ENCODE measurements around the gene GDF7.

The GDF7 gene

DNA sequence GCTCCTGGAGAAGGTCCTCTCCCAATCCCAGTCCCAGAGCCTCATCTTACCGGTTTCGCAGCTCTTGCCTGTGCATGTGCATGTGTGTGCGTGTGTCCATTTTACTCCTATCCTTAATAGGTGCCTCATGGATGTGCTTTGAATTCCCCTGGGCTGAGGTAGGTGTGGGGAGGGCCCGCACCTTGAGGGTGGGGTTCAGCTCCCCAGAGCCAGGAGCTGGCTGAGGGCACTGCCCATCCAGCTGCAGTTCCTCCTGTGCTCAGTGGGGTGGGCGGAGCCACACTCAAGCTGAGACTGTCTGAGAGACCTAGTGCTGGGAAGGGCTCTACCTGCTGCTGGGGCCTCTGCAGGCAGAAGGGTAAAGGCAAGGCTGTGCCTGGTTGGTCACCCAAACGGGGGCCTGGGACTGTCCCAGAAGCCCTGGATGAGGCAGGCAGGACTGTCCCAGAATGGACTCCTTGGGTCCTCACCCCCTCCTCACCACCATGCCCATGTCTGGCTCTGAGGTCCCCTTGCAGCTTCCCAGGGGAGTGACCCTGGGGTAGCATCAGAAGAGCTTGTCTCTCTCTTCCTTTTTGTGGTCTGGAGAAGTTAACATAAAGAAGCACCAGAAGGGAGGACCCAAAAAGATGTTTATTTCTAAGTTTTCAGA is 8.9 kb downstream of the GDF7 start:
- no peak for DNase-seq

DNA sequence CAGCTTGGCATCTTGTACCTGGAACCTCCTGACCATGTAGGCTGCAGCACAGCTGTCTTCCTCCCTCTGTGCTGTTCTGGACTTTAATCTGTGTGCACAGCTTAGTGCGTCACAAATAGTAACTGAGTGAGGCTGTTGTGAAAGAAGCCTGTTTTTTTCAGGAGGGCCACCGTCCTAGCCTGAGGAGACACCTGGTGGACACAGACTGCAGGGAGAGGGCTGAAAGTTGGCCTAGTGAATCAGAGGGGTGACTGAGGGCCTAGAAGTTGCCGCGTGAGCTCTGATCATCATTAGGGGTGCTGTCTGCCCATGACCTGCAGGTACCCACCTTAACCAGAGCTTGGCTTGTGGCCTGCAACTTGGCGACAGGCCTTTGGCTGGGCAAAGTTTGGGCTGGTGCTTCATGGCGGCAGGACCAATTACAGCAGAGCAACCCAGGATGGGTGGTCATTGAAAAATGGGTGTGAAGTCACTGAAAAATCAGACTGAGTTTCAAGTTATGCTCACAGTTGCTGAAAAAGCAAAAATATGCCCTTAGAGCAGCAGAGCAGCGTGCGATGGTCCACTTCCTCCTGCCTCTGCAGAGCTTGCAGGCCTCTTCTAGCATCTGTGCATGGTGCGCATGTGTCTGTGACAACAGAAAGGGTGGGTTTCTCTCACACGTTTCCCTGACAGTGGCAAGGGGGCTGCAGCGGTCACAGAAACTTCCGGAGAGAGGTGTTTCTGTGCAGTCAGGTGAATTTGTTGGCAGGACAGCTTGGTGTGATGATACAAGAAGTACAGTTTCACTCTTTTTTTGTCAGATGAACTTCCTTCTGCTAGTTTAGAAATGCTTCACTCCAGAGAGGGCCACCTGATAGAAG is 9.6 kb downstream of the GDF7 start:
- DNase-seq, result no peak

DNA sequence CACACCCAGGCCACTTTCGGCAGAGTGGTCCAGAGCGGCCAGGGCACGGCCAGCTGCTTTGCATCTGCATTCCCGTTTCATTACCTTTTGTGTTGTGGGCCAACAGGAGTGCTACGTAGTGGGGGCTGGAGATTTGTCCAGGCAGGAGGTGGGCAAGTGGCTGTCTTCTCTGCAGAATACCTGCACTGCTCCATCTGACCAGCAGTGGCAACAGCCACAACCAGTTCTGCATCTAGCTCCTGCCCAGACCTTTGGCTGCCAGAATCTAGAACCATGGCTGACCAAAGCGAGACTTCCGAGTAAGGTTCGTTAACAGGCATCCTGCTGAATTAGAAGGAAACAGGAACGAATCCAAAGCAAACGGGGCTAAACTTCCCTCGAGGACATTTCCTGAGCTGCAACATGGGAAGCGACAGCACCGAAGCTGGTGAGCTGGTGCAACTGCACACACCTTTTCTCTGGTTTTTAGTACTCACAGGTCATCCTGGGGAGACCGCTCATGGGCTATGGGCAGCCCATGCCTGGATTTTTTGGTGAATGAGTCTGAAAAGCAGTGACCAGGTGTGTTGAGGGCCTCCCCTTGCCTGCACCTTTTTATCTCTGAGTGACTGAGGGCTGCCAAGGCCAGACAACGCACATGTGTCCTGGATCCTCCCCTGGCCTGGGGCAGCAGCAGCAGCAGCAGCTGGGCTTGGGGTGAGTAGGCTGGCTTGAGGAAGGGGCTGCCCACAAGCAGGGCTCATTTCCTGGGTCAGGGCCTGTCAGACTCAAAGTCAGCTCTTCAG is 10.5 kb downstream of the GDF7 start:
- no peak for DNase-seq

DNA sequence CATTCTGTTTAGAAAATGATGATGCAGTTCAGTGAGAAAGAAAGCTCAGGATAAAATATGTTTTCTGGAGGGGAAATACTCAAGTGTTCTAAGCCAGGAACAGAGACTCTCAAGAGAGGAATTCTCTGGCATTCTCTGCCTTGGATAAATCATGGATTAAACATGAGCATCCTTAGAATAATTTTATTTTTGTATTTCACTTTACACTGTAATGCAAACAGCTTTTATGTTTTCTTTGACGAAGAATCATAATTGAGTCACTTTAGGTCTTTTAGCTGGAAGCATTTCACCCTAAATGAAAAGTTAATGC is 11.1 kb downstream of the GDF7 start:
- no peak for DNase-seq

DNA sequence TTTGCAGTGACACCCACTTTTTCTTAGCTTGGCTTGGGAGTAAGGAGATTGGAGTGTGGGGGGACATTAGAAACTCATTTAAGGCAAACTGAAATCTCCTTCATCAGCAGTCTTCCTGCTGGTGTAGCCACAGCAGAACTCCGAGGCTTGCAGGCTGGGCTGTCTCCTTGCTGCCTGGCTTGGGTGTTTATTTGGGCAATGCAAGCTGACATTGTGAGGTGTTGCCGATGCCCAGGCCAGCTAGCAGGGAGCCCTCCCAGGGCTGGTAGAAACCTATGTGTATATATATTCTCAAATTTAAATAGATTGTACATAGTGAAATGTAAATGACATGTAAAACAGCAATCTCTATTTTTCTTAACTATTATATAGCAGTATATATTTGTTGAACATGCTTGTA is 11.8 kb downstream of the GDF7 start:
- DNase-seq, result no peak

DNA sequence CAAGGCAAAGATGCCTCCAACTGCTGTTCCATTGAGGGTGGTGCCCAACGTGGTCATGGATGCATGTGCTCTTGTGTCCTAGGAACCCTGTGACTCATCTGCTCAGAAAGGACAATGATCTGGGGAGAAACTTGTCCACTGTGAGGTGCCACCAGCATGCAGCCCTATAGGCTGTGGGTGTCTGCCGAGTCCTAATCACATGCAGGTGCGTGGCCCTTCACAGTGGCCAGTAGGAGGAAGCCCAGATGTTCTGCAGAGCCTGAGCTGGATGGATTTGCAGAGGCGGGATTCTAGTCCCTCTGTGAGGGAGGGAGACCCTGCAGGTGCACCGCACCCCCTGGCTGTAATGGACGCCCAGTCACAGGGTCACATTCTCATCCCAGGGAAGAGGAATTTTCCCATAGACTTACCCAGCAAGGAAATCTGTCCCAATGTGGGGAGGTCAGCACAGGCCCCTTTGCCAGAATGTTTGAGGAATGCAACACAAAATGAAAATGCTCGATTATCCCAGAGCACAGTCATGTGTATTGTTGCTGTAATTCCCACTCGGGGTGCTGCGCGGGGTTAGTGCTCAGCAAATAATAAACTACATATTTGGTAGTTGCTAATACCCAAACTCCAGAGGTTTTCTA is 13.9 kb downstream of the GDF7 start:
- no peak for DNase-seq

DNA sequence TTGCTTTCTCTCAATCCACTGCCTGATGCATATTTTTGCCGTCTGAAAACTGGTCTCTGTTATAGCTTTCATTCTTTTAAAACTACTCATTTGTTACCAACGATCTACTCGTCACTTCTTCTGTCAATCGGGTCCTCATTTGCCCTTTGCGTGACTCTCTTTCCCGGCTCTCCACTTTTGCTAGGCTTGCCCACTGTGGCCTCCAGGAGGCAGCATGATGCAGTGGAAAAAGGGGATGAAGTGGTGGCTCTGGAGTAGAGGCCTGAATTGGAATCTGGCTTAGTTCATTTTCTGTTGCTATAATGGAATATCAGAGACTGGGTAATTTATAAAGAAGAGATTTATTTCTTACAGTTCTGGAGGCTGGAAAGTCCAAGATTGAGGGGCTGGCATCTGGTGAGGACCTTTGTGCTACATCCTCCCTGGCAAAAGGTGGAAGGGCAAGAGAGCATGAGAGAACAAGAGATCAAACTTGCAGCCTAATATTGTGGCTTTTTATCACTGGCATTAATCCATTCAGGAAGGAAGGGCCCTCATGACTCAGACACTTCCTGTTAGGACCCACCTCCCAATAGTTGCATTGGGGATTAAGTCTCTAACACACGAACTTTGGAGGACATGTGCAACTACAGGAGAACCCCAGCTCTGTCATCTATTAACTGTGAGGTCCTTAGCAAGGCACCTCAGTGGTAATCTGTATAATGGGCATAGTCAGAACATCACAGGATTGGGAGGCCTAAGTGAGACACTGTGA is 15.4 kb downstream of the GDF7 start:
- no peak for DNase-seq

DNA sequence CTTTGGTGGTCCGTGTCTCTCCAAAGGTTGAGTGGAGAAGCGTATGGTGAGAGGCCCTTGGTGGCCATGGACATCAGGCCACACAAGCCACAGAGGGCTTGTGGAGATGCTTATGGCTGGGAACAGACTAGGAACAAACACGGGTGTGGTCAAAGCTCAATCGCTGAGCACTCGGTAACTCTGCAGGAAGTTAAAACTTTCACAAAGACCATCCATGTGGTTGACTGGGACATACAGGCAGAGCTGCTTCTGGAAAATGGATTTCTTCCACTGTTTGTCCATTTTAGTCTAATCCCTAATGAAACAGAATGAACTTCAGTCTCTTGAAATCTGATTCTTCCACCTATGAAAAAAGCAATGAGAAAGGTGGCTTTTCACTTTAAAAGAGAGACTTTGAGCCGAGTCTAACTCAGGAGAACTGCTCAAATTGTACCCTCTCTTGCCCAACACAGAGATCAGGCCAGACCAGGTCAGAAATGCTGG is 17.7 kb downstream of the GDF7 start:
- no peak for DNase-seq

DNA sequence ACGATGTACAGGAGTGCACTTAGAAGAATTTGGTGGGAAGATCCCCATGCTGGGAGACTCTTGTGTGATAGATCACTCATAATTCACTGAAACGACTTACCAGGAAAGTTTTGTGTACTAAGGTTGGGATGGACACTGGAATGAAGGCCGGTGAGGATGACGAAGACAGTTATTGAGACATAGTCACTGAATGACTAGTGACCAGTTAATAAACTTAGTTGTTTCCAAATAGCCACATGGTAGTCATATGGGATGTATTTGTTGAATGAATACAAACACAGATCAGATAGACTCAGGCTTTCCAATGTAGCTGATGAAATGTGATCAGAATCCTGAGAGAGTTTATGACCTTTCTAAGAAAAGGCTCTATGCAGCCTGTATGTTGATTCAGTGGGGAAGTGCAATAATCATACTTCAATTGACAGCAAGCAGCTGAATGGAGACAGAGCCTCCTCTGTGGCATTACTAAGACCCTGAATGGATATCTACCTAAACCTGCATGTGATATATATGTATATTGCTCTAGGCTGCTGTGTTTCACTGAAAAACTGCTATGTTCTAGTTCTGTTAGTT is 20.4 kb downstream of the GDF7 start:
- DNase-seq, result no peak

DNA sequence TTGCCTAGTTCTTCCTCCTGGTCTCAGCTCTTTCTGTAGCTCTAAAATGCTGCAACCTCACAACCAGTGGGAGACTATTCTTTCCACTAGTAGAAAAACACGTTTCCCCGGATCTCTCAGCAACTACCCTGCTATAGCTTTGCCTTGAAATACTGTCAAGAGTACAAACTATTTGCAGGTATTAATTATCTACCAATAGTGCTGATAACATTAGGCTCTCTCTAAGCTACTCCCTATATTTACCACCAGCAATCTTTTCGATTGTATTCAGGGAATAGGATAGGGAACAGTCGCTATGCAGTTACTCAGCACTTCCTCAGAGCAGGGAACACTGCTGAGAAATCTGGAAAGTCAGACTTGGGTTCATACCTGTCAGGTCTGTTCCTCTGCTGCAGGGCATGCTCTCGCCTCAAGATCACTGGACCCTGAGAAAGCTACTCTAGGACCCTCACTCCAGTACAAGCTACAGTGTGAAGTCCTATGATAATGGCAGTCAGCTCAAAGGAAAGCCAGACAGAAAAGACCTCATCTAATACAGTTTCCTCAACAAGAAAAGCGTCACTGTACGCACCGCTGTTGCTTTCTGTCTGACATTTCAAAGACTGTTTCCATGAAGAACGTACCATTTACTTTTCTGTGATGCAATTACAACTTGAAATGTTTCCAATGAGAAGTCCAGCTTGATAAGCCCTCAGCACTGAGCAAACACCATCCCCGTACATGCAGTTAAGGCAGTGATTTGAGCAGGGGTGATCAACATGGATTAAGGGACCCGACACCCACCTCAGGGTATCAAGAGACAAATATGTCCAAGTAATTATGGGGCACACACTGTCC is 22.7 kb downstream of the GDF7 start:
- no peak for DNase-seq

DNA sequence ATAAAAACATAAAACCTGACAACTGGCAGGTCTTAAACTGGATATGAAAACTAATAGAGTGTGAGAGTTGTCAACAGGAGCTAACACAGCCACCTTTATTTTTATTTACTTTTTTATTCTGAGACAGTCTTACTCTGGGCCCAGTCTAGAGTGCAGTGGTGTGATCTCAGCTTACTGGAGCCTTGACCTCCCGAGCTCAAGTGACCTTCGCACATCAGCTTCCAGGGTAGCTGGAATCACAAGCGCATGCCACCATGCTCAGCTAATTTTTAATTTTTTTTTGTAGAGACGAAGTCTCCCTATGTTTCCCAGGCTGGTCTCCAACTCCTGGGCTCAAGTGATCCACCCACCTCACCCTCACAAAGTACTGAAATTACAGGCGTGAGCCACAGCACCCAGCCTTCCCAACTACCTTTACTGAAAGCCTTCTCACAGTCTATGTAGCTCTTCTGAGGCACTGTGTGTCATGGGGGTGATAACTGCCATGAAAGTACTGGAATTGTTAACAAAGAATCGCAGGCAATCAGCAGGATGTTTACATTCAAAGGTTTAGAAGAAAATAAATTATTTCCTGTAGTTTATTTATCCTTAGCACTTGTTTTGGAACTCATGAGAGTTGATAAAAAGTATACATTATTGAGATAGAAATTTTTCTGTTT is 24.3 kb downstream of the GDF7 start:
- no peak for DNase-seq

DNA sequence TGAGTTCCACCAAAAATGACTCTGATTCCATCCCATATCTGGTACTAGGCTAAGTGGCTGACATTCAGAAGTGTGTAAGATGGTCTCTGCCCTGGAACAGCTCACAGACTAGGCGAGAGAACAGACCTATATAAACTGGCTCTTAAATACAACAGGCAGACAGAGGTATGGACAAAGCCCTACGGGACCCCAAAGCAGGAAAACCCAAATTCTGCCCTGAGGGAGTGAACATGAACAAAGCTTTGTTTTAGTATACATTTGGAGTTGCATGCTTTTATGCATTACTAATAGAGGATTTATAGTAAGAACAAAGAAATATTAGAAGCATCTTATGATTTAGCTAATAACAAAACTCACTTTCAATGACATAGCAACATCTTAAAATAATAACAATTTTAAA is 25.1 kb downstream of the GDF7 start:
- DNase-seq, result no peak

DNA sequence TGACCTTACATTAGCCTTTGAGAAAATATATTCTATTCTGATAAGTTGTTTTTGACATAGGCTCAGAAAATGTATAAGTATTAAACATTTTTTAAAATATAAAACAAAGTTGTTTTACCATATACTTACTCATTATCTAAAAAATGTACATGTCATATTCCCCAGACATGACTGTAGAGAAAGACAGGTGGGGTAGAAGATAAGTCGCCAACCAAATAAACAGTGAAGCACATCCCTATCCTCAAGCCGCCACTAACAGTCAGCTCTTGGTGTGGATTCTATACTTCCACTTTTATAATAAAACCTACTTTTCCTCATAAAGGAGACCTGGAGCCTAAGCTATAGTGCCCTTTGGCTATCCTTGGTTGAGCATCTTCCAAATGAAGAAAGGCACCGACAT is 26.4 kb downstream of the GDF7 start:
- no peak for DNase-seq

DNA sequence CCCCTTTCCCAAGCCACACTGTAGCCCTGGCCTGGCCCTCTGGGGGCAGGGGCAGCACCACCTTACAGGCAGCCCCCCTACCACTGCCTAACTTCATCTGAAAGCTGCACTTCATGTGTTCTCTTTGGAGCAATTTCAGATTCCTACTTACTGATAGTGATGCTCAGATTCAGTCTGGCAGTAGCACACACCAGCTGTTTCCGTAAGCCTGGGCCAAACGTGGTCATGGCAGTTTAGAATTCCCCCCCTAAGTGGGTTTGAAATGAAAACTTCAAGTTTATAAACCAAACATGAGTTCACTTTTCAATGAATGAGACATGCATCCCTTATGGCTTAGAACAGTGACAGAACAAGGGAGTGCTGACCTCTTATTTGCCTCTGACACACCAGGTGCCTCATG is 29.4 kb downstream of the GDF7 start:
- no peak for DNase-seq

DNA sequence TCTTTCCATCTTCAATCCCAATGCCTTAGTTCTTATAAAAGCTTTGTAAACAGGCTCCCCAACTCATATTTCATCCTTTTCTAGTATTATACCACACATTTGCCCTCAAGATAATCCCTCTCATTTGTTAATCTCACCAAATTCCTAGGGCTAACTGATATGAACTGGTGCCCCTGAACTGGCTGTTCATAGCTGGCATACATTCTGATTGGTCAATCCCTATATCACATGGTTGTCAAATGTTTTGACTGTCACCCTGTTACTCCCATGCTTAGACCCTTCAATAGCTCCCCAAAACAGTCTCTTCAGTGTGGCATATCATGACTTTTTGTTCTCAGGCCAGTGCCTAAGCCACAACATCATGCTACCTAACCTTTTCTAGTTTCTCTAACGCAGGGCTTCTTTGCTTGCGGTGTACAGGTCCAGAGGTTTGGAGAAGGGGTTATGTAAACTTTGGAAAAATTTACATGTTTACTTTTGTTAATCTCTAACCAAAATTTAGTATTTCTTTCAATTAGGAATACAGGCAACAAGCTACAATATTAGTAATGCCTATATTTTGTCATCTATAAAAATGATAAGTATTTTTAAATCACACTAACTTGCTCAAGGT is 30.5 kb downstream of the GDF7 start:
- DNase-seq, result no peak

DNA sequence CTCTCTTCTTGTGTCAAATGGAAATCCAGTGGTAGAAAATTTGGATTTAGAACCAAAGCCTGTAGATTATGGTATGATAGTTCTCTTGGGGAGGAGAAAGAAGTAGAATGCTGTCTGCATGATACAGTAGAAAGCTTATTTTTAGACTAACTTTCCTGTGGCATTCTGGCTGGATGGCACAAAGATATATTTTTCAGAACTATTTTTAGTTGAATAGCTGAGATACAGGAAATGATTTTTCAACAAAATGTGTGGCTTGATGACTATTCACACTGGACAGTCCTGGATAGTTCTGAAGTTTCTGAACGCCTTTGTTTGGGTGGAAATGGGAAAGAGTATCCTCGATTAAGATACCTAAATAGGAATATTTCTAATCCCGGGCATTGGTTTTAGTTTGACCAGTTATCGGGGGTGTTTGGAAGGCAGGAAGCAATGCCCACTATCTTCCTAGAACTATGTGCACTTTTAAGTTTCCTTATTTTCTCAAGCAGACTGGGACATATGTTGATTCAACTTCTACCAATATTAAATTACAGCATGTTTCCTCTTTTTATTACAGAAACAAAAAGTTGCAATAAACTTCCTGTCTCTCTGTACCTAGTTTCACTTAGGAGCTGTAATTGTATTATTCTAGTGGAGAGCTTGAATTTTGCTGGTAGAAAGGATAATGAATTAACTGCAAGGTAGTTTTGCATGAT is 32.1 kb downstream of the GDF7 start:
- DNase-seq, result no peak

DNA sequence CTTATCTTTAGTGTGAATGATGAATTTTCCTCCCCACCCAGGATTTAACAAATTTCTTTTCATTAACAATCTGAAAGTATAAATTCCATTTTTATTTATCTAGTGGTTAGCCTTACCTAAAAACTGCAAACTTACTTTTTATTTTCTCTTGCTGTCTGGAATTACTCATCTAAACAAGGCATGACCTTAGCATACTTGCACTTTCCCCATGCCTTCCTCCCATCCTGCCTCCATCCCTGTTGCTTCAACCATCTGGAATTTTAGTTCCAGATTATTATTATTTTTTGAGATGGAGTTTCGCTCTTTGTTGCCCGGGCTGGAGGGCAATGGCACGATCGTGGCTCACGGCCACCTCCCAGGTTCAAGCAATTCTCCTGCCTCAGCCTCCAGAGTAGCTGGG is 35.6 kb downstream of the GDF7 start:
- DNase-seq, result no peak

DNA sequence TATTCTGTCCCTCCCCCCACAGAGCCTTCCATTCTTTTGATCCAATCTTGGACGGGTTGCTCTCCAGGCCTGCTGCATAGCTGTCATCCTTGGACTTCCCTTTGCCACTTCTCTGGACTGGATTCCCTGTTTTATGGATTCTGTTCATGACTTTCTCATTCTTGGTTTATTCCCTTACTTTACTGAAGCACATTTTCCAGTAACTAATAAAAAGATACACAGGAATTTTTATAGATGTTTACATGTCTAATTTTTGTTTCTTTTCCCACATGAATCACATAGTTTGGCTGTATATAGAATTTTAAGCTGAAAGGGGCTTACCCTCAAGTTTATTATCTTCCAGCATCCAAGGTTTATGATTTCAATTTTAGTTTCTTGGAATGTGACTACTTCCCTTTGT is 37.9 kb downstream of the GDF7 start:
- no peak for DNase-seq

DNA sequence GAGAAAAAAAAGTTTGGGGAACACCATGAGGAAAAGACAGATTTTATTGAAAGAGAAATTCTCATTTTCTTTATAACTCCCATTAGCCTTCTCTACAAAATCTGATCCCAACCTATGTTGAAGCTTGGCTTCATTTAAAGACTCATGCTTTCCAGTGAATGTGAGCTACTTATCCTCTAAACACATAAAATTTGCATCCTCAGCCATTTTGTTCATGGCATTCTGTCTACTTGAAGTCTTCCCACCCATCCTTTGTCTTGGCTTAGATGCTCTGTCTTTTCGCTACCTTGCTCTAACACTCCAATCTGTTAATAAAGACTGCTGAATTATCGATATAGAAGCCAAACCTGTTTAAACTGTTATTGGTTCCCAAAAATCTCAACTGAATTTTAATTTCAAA is 39.3 kb downstream of the GDF7 start:
- no peak for DNase-seq

DNA sequence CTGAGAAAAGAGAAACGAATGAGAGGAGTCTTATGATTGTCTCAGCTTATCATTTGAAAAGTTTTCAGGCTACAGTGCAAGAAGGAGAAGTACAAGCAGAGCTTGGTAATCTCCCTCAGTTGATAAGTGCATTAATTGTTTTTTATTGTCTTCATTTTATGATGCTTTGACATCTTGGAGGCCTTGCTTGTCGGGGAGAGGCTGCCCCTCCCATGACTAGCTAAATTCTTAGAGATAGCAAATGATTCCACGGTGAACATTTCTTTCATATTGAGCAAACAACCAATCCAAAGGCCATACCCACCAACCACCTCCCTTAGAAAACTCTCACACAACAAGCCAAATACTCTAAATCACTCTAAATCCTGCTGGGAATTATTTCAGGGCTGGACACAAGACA is 39.8 kb downstream of the GDF7 start:
- DNase-seq, result no peak

All from NCI-H1436 (cell line).